CD4-positive, alpha-beta T cell treated with Interleukin-15 for 4 hours (primary cell): Measurements from ENCODE around the gene OR52D1.
A peak's percentile ranks its signal among the peaks of the same experiment; 100 is the strongest.

Experiments used
- DNase-seq: peaks from one replicate; pipeline ENCODE4 v3.0.0-alpha.2; 2020; ENCODE audit warnings: low spot score

Gene OR52D1

DNA sequence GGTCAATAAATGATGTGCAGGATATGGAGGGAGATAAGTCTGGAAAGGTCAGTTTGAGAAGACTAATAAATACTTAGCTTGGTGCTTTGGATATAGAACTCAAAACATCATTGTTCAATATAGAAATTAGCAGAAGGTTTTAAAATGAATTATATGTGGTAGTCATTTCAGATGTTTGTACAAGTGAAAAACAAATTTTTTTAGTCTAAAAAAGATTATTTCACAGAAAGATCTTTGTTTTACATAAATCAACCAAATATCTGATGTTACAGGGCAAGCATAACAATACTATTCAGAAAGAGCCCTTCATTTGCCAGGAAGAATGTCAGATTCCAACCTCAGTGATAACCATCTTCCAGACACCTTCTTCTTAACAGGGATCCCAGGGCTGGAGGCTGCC, at the start of gene OR52D1:
OR52D1 (plus strand) TSS at position 301 of the 400 bp plus-strand sequence; CDS start at position 323, 22 bp downstream.
- DNase-seq: no peak

DNA sequence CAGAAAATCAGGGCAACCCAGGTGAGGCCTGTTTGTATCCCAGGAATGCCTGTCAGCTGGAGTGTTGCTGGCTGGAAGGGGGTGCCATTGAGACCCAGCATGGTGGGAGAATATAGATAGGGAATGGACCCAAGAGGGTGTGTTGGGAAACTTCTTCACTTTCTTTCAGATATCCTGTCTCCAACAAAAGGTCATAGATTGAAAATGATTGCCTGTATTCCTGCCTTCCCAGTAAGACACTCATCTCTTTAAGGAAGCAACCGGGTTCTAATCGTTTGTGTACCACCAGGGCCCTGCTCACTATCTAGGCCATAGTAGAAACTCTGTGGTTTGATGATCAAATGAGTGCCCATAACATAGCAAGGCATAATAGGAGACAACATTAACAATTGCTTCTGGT, 47.1 kb upstream of the OR52D1 start, which contains the start of gene OR51I1:
OR51I1 (minus strand) TSS at position 101 of the 400 bp plus-strand sequence; CDS start at position 101, 0 bp downstream.
- no peak for DNase-seq

DNA sequence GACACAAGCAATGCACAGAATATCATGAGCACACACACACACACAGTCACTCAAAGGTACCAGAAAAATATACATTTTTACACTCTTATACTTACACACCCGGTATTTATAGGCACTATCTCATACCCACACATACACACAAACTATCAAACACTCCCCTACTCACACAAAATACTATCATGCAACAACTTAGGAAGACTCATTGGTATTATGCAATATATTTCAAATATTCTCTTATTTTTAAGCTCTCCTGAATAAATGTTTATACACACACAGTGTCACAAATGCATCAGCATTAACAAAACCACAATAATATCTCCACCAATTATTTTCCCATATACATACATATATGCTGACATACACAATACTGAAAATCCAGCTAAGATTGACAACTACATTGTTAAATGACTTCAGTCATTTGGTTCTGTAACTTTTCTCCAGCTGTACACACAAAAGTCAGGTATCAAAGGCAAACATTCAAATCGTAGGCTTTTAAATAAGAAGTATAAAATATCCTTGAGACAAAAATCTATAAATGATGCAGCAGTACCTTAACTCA, 44.6 kb upstream of the OR52D1 start:
- DNase-seq: no peak

GRCh38 chr11:5449023-5449422, 39.5 kb upstream of the OR52D1 start, which contains the start of gene OR51I2:
Gene OR51I2, plus strand, starts transcription at chr11:5449323. Its CDS starts 4,166 bp downstream, at chr11:5453489.
- no peak for DNase-seq

DNA sequence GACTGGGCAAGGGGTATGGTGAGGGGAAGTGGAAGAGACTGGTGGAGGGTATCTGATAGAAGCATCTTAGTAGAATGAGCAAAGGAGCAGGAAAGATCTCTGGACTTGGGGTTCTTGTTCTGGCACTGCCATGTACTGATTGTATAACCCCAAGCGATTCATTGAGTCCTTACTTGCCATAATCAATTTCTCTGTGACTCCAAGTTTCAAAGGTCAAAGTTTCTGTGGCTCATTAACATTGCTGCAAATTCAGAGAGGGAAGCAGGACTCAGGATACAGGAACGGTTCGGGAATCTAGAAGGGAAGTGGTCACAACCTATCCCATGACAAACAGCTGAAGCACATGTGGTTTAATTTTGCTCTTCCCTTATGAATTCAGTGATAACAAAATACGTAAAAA, 39.1 kb upstream of the OR52D1 start:
- no peak for DNase-seq

- no peak for DNase-seq
These were observed 27.4 kb upstream of the OR52D1 start for GRCh38 chr11:5460983-5461621.

GRCh38 chr11:5467527-5467926, 21.0 kb upstream of the OR52D1 start:
- DNase-seq: no peak

DNA sequence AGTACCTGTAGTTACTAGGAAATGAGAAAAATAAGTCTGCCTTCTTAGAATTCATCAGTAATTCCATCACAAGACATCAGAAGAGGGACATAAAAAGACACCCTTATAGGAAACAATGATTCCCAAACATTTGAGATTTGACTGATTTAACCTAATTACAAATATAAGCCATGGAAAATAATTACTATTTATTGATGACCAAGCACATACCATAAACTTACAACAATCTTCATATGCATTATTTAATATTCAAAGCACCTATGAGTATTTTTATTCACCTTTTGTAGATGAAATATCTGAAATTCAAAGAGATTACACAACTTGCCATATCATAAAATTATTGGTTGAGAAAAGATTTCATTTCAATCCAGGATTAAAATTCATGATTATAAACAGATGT, 14.6 kb upstream of the OR52D1 start:
- no peak for DNase-seq

DNA sequence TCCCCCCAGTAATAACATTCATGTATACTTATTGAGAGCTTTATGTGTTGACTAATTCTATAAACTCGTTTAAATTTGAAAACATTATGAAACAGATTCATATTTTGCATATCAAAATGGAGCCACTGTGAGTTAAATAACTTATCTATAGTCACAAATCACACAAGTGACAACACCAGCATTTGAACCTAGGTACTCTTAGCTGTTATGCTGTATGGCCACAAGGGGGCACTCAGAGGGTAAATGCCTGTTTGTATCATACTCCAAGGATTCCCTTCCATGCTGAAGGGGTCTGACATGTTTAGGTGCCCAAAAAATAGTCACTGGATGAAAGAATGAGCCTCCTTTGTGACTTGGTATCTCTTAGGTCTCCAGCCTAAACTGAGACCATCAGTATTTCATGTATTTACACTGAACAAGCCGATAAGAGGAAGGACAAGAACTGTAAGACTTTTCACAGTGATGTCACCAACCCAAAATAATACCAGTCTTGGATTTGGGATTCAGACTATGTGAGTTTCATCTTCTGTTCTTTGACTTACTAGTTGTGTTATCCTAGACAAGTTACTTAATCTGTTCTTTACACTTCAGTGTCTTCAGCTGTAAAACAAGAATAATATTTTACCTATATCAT, 12.2 kb upstream of the OR52D1 start:
- peak; percentile 39 for DNase-seq

DNA sequence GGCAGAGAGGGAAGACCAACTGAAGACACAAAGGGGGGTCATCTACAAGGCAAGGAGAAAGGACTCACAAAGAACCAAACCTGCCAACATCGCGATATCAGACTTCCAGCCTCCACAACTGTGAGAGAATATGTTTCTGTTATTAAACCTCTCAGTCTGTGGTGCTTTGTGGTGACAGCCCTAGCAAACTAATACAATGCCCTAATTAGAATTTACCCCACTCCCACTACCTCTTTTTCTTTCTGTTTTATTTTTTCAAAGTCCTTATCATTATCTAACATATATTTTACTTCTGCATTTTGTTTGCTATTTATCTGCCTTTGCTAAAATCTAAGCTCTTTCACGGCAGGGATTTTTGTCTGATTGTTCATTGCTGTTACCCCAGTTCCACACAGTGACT, 2.5 kb upstream of the OR52D1 start:
- DNase-seq: no peak

DNA sequence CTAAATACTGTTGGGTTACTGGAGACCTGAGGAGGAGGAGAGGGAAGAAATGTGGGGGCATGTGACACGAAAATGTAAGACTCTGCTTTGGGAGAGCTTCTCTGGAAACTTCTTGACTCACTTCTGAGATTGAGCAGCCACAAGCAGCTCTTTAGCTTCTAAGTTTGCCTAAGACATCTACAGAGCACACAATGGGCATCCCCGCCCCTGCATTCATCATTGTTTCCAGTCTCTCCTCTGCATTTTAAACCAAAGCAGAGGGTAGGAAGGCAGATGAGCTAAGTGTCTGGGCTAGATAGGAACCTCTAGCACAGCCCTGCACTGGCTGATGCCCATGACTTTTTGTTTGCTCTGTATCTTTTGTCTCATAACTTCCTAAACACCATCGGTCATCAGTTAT, 2.1 kb upstream of the OR52D1 start:
- no peak for DNase-seq

DNA sequence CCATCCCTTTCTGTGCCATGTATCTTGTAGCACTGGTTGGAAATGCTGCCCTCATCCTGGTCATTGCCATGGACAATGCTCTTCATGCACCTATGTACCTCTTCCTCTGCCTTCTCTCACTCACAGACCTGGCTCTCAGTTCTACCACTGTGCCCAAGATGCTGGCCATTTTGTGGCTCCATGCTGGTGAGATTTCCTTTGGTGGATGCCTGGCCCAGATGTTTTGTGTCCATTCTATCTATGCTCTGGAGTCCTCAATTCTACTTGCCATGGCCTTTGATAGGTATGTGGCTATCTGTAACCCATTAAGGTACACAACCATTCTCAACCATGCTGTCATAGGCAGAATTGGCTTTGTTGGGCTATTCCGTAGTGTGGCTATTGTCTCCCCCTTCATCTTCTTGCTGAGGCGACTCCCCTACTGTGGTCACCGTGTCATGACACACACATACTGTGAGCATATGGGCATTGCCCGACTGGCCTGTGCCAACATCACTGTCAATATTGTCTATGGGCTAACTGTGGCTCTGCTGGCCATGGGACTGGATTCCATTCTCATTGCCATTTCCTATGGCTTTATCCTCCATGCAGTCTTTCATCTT, 414 bp downstream of the OR52D1 start:
- DNase-seq: no peak

GRCh38 chr11:5489576-5490357, 1.3 kb downstream of the OR52D1 start:
- no peak for DNase-seq

- DNase-seq: no peak
These were observed 11.2 kb downstream of the OR52D1 start for GRCh38 chr11:5499671-5500070.

DNA sequence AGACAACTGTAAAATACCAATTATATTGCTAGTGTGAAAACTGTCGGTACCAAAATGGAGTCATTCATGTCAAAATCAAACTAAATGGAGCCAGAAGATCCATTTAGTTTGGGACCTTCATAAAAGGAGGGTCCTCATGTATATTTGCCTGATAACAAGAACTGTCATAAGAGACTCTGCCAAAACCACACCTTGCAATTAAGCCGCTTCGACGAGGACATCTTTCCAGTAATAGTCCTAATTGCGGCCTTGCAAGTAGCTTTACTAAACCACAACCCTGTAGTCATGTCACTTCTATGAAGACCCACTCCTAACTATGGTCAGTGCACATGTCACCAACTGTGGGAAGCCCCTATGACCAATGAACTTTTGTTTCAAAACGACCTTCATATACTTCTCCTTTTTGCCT, 11.9 kb downstream of the OR52D1 start:
- no peak for DNase-seq

GRCh38 chr11:5504403-5504921, 16.0 kb downstream of the OR52D1 start:
- DNase-seq: no peak

DNA sequence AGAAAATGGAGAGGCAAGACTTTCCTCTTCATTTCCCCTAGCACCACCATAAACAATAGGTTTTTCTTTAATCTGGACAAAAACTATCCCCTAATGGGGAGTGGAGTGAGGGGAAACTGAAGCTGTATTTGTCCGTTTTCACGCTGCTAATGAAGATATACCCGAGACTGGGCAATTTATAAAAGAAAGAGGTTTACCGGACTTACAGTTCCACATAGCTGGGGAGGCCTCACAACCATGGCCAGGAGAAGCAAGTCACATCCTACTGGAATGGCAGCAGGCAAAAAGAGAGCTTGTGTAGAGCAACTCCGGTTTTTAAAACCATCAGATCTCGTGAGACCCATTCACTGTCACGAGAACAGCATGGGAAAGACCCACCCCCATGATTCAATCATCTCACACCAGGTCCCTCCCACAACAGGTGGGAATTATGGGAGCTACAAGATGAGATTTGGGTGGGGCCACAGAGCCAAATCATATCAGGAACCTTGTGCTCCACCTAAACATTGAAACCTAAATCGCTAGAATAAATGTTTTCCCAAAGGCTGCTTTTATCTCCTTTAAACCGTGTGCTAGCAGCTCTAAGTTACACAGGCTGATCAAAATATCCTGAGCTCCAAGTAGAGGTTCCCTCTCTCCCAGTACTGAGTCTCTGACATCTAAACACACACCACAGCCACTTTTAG, 17.0 kb downstream of the OR52D1 start:
- DNase-seq: no peak

GRCh38 chr11:5507177-5507932, 18.9 kb downstream of the OR52D1 start:
- DNase-seq: no peak

- DNase-seq: no peak
These were observed 19.4 kb downstream of the OR52D1 start for GRCh38 chr11:5507933-5508305.

DNA sequence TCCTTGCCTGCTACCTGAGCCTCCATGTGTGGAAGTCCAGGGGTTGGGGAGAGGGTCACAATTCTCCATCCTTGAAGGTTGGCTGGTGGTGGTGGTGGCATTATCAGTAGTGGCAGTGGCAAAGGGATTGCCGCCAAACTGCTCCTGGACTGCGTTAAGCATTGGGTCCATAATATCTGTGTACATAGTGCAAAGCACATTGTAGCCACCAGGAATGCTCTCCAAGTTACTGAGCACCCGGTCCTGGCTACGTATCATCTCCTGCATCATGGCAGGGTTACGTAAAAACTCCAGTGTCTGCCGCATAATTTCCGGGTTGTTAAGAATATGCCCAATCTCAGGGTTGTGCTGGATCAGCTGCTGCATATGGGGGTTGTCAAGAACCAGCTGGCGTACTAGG, 20.1 kb downstream of the OR52D1 start:
- DNase-seq: no peak

- DNase-seq: no peak
These were observed 21.3 kb downstream of the OR52D1 start, which contains the start of gene UBQLN3 for GRCh38 chr11:5509803-5510202. Gene UBQLN3, minus strand, starts transcription at chr11:5509957. Its CDS starts 399 bp downstream, at chr11:5509558.
